Neural progenitor cell (in vitro differentiated cells): ENCODE data around the gene FYN.

Experiments
- EZH2 ChIP-seq: fragments of 200-600 bp; sonication (generic); IDR thresholded peaks from 2 replicates; pipeline ENCODE4 v1.6.1; 2017; ENCODE audit warnings: antibody characterized with exemption, mild to moderate bottlenecking, moderate library complexity
- EZH2phosphoT487 ChIP-seq: fragments of 200-600 bp; sonication (generic); IDR thresholded peaks from 2 replicates; pipeline ENCODE4 v1.6.1; 2017; ENCODE audit warnings: antibody characterized with exemption
- TF ChIP-seq, protein P1 (sequence below): fragments of 200-600 bp; sonication (generic); IDR thresholded peaks from 2 replicates; pipeline ENCODE4 v1.5.1; 2017; ENCODE audit warnings: antibody characterized with exemption, mild to moderate bottlenecking

DNA sequence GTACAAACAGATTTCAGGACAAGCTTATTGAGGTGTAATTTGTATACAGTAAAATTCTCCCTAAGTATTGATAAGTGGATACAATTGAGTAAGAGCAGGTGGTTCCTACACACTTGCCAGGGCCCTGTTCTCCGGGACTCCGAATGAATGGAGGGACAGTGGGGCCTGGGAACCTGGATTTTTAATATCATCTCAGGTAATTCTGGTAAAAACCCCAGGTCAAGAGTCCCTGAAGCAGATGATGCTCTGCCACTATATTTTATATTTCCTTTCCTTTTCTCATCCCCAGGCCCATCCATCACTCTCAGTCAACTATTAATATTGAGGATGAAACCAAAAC is 104.9 kb downstream of the FYN start:
- TF ChIP-seq, protein P1, sequence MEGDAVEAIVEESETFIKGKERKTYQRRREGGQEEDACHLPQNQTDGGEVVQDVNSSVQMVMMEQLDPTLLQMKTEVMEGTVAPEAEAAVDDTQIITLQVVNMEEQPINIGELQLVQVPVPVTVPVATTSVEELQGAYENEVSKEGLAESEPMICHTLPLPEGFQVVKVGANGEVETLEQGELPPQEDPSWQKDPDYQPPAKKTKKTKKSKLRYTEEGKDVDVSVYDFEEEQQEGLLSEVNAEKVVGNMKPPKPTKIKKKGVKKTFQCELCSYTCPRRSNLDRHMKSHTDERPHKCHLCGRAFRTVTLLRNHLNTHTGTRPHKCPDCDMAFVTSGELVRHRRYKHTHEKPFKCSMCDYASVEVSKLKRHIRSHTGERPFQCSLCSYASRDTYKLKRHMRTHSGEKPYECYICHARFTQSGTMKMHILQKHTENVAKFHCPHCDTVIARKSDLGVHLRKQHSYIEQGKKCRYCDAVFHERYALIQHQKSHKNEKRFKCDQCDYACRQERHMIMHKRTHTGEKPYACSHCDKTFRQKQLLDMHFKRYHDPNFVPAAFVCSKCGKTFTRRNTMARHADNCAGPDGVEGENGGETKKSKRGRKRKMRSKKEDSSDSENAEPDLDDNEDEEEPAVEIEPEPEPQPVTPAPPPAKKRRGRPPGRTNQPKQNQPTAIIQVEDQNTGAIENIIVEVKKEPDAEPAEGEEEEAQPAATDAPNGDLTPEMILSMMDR = no peak
- TF ChIP-seq EZH2 = no peak
- no peak for TF ChIP-seq EZH2phosphoT487
